Muscle of leg (tissue), 11 donors: ENCODE results near the gene DLGAP1. TPM values are rescaled to one million over a fixed set of nuclear protein-coding genes. Genes with fewer than 3 reads are reported as not detected.

Experiments used
- DNase-seq: peaks from one replicate; pipeline ENCODE4 v3.0.0; 2013
- H3K27ac ChIP-seq: one replicate; pipeline ENCODE4 v1.5.1; 2013; ENCODE audit warnings: mild to moderate bottlenecking, low read length, control low read depth
- H3K27me3 ChIP-seq: one replicate; pipeline ENCODE4 v1.6.1; 2013; ENCODE audit warnings: low read length; ENCODE audit not compliant: control insufficient read depth, insufficient read depth
- H3K36me3 ChIP-seq: one replicate; pipeline ENCODE4 v1.6.1; 2013; ENCODE audit warnings: low read length; ENCODE audit not compliant: control insufficient read depth, insufficient read depth
- H3K4me1 ChIP-seq: one replicate; pipeline ENCODE4 v1.6.1; 2013; ENCODE audit warnings: low read length; ENCODE audit not compliant: control insufficient read depth, insufficient read depth
- H3K4me3 ChIP-seq: one replicate; pipeline ENCODE4 v1.5.1; 2013; ENCODE audit warnings: low read length, control low read depth
- H3K9me3 ChIP-seq: replicated peaks from 2 replicates; pipeline ENCODE4 v1.6.1; 2013; ENCODE audit warnings: low read depth, low read length; ENCODE audit not compliant: control insufficient read depth
- WGBS: methylation state at CpG from one replicate; pipeline ENCODE4 v1.1.5; 2013; ENCODE audit warnings: missing lambda C conversion rate; ENCODE audit not compliant: insufficient coverage; 5-methylcytosine and 5-hydroxymethylcytosine counted together
- polyA plus RNA-seq, 8 donors: library from polyadenylated mRNA; unstranded; fragments of 120-200 nt; gene quantifications; one replicate each; pipeline versions ENCODE4 v1.2.1 to v1.2.3, GENCODE V29; 2013; ENCODE audit warnings: inconsistent platforms in 1 of 8, low replicate concordance in 1 of 8; ENCODE audit not compliant: insufficient read length in 8 of 8, insufficient read depth in 1 of 8
- total RNA-seq: library from RNA; stranded (reverse); fragments of 120-200 nt; gene quantifications from one replicate; pipeline ENCODE4 v1.2.4, GENCODE V29; 2013

Gene DLGAP1
- total and polyA plus RNA-seq, 9 donors: 0.87 to 3.1 (median 1.8) TPM

DNA sequence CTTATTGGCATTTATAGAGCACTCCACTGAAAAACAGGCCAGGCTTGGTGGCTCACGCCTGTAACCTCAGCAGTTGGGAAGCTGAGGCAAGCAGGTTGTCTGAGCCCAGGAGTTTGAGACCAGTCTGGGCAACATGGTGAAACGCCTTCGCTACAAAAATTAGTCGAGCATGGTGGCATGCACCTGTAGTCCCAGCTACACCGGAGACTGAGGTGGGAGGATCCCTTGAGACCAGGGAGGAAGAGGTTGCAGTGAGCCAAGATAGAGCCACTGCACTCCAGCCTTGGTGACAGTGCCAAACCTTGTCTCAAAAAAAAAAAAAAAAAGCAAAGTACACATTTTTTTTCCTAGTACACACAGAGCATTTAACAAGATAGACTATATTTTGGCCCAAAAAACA is 909.0 kb downstream of the DLGAP1 start:
- H3K36me3 ChIP-seq: no peaks in the 10 kb centered on the region
- H3K27me3 ChIP-seq: no peaks in the 10 kb centered on the region
- H3K27ac ChIP-seq: no peak overlapping the region
- 90% methylated on average over 3 of the region's 5 CpGs for WGBS
- no peak overlapping the region for H3K4me3 ChIP-seq
- H3K9me3 ChIP-seq: no peaks in the 10 kb centered on the region
- DNase-seq: no peak
- H3K4me1 ChIP-seq: peaks cover 10% of the 10 kb centered on the region

GRCh38 chr18:3544537-3544936 is 910.6 kb downstream of the DLGAP1 start:
- Histone ChIP-seq H3K4me1 (peaks cover 10% of the 10 kb centered on the region), H3K36me3 (no peaks in the 10 kb centered on the region), H3K4me3 (no peak overlapping the region), H3K27ac (no peak overlapping the region), H3K9me3 (no peaks in the 10 kb centered on the region), H3K27me3 (no peaks in the 10 kb centered on the region)
- no peak for DNase-seq
- WGBS: no CpG with 5 or more reads among the region's 2 CpGs

DNA sequence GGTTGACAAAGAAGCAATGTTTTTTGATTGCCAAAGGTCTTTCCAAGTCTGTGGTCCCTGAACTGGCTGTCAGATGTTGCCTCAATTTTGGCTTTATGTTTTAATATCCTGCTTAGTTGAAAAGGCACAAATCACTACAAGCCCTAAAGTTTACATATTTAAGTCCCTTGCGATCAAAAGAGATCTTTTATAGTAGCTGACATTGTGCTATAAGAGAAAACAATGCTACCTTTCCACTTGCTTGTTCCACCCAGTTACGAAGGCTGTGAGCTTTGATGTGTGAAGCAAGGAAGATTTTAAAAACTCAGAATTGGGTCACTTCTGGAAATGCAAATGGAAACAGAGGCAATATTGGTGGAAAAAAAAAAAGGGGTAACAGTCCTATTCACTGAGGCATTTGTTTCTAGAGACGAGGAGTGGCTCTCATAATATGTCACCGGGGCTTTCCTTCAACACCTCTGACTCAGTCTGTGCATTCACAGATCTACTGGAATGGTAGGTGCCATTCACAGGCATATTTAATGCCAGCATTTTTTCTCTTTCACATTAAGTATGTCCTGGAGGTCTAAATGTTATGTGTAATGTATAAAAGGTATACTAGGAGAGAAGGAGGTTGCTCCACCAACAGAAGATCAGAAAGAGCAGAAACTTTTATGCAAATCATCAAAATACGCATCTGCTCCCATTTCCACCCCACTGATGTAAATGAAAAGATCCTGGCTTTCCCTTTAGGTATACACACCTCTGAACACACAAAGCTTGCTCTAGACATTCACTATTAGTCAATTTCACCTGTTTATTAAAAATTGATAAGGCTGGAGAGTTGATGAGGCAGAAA is 913.3 kb downstream of the DLGAP1 start:
- WGBS: no CpG with 5 or more reads among the region's 5 CpGs

DNA sequence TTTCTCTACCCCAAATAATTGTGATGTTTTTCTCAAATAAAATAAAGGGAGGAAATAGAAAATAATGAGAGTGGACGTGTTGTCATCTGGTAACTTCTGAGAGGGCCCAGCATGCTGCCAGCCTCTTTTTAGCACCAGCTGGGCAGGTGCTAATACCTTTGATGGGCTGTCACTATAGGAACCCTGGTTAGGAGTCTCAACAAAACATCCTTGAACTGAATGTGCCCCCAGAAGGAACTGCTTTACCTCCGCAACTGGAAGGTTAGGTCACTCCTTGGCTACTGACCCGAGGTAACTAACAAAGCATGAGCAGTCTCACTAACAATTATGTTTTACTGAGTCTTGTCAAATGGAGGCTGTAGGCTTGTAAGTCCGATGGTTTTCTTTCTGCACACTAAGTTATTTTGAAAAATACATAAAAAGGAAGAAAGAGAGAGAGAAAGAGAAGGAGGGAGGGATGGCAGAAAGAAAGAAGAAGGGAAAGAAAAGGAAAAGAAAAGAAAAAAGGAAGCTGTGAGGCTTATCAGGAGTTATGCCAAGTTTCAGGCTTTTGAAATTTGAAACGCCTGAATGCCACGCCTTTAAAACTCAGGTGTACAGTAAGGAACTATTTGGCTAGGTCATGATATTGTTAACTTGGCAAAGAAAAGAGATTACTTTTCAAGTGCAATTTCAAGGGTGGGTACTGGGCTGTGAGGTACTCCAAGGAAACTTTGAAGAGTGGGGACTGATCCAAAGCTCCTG is 914.1 kb downstream of the DLGAP1 start:
- no peaks in the 10 kb centered on the region for H3K36me3 ChIP-seq
- H3K4me1 ChIP-seq: peaks cover 16% of the 10 kb centered on the region
- H3K27me3 ChIP-seq: no peaks in the 10 kb centered on the region
- no peak overlapping the region for H3K27ac ChIP-seq
- DNase-seq: no peak
- no peaks in the 10 kb centered on the region for H3K9me3 ChIP-seq
- H3K4me3 ChIP-seq: no peak overlapping the region
- 77% methylated on average over 4 of the region's 6 CpGs for WGBS

More for the DNA sequence above, 913.3 kb downstream of the DLGAP1 start:
- Histone ChIP-seq H3K27ac (no peak overlapping the region), H3K4me3 (no peak overlapping the region), H3K36me3 (no peaks in the 10 kb centered on the region), H3K4me1 (peaks cover 16% of the 10 kb centered on the region), H3K9me3 (no peaks in the 10 kb centered on the region), H3K27me3 (no peaks in the 10 kb centered on the region)
- no peak for DNase-seq

GRCh38 chr18:3538954-3539617 is 916.0 kb downstream of the DLGAP1 start:
- 80% methylated on average over 2 of the region's 3 CpGs for WGBS
- no peaks in the 10 kb centered on the region for H3K36me3 ChIP-seq
- no peaks in the 10 kb centered on the region for H3K27me3 ChIP-seq
- peak overlapping the region; percentile 68 for H3K27ac ChIP-seq
- no peak for DNase-seq
- peaks cover 16% of the 10 kb centered on the region for H3K4me1 ChIP-seq
- no peaks in the 10 kb centered on the region for H3K9me3 ChIP-seq
- no peak overlapping the region for H3K4me3 ChIP-seq

GRCh38 chr18:3538456-3538855 is 916.7 kb downstream of the DLGAP1 start:
- WGBS: 25% methylated on average over 1 of the region's 3 CpGs
- H3K4me3 ChIP-seq: no peak overlapping the region
- peaks cover 13% of the 10 kb centered on the region for H3K4me1 ChIP-seq
- no peaks in the 10 kb centered on the region for H3K9me3 ChIP-seq
- H3K27me3 ChIP-seq: no peaks in the 10 kb centered on the region
- H3K36me3 ChIP-seq: no peaks in the 10 kb centered on the region
- DNase-seq: peak; percentile 98
- peak overlapping the region; percentile 68 for H3K27ac ChIP-seq

DNA sequence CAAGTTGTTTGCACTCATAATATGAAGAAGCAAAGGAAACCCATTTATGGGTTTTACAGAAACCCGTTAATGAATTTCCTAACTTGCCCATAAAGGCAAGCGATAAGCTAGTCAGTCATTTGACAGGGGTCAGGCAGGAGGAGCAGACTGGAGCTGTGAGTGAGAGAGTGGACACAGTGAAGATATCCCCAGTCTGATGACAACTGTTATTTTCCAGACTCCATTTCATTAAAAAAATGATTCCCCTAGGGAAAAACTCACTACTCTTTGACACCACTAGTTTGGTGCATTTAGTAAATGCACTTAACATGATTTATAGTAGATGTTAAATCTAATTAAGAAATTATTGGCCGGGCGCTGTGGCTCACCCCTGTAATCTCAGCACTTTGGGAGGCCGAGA is 924.3 kb downstream of the DLGAP1 start:
- Histone ChIP-seq H3K9me3 (no peaks in the 10 kb centered on the region), H3K36me3 (no peaks in the 10 kb centered on the region), H3K27me3 (no peaks in the 10 kb centered on the region), H3K27ac (no peak overlapping the region), H3K4me1 (peaks cover 37% of the 10 kb centered on the region), H3K4me3 (no peak overlapping the region)
- DNase-seq: no peak
- WGBS: no CpG with 5 or more reads among the region's 5 CpGs

DNA sequence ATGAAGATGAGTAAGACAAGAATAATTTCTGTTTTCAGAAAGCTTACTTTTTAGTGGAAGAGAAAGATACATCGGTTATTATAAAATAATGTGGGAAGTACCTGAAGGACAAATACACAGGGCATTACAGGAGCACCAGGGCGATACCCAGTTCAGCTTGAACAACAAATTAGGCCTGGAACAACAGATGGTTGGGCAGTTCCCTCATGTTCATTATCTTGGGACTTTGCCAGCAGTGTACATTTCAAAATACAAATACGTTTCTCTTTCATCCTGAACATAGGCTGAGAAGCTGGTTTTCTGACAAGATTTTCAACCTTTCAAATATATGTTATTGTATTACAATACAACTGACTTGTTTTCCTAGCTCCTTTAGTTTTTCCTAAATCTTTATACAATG is 925.5 kb downstream of the DLGAP1 start:
- H3K27me3 ChIP-seq: no peaks in the 10 kb centered on the region
- 50% methylated on average over 2 of the region's 3 CpGs for WGBS
- peaks cover 43% of the 10 kb centered on the region for H3K4me1 ChIP-seq
- H3K4me3 ChIP-seq: no peak overlapping the region
- no peaks in the 10 kb centered on the region for H3K9me3 ChIP-seq
- DNase-seq: peak; percentile 61
- H3K27ac ChIP-seq: peak overlapping the region; percentile 45
- H3K36me3 ChIP-seq: no peaks in the 10 kb centered on the region

DNA sequence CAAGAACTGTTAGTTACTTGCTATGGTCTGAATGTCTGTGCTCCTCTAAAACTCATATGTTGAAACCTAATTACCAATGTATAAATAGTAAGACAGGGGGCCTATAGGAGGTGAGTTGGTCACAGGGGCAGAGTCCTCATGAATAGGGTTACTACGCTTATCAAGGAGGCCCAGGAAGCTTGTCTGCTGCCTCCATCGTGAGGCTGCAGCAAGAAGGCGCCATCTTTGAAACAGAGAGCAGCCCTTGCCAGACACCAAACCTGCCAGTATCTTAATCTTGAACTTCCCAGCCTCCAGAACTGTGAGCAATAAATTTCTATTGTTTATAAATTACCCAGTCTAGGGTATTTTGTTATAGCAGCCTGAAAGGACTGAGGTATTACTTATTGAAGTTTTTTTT is 926.0 kb downstream of the DLGAP1 start:
- H3K4me1 ChIP-seq: peaks cover 43% of the 10 kb centered on the region
- no peaks in the 10 kb centered on the region for H3K9me3 ChIP-seq
- H3K36me3 ChIP-seq: no peaks in the 10 kb centered on the region
- no peaks in the 10 kb centered on the region for H3K27me3 ChIP-seq
- H3K4me3 ChIP-seq: no peak overlapping the region
- DNase-seq: no peak
- no CpG with 5 or more reads among the region's 3 CpGs for WGBS
- peak overlapping the region; percentile 45 for H3K27ac ChIP-seq

DNA sequence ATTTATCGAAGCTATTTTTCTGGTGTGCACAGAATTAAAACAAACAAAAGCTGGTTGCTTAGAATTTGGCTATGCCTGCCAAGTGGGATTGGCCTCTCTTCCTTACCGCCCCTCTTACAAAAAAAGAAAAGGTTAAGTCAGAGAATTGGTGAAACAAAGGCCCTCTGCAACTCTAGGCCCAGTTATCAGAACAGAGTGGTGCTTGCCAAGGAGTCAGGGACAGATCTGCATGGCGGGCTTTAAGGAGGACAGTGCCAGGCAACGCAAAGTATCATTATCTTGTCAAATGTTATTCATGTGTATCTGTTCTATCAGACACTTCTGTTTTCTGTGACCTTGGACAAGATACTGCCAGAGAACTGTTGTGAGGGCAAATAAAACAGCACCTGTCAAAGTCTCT is 926.9 kb downstream of the DLGAP1 start:
- Histone ChIP-seq H3K36me3 (no peaks in the 10 kb centered on the region), H3K4me1 (peaks cover 43% of the 10 kb centered on the region), H3K27me3 (no peaks in the 10 kb centered on the region), H3K9me3 (peaks cover 4% of the 10 kb centered on the region), H3K4me3 (no peak overlapping the region), H3K27ac (peak overlapping the region; percentile 11)
- no CpG with 5 or more reads among the region's 4 CpGs for WGBS
- DNase-seq: peak; percentile 25
